Measurements from ENCODE around the gene RALGAPA2. TPM values are rescaled to one million over a fixed set of nuclear protein-coding genes. Genes with fewer than 3 reads are reported as not detected.
A peak's percentile ranks its signal among the peaks of the same experiment; 100 is the strongest.
"Not testable (repeated sequence)": the region's sequence is repeated elsewhere in the genome, so short reads cannot be mapped to it uniquely, and the experiment has no call there.

The RALGAPA2 gene
- total RNA-seq, 1 experiment from 2014 or later = 20.1 TPM

- DNase-seq (ENCODE audit: low spot score) = no peak
These were observed 343.0 kb downstream of the RALGAPA2 start for GRCh38 chr20:20369250-20370093.

- DNase-seq (ENCODE audit: low spot score) = no peak
These were observed 343.8 kb downstream of the RALGAPA2 start for GRCh38 chr20:20368418-20369249.

- DNase-seq (ENCODE audit: low spot score) = no peak
These were observed 344.6 kb downstream of the RALGAPA2 start, which contains the start of gene INSM1 for GRCh38 chr20:20367575-20368417. INSM1 (plus strand) TSS chr20:20368104; CDS start chr20:20368268, 164 bp downstream.

- DNase-seq (ENCODE audit: low spot score) = no peak
These were observed 345.4 kb downstream of the RALGAPA2 start for GRCh38 chr20:20366876-20367574.

GRCh38 chr20:20366551-20366875 is 345.9 kb downstream of the RALGAPA2 start:
- no peak for DNase-seq (ENCODE audit: low spot score)

- DNase-seq (ENCODE audit: low spot score) = no peak
These were observed 346.8 kb downstream of the RALGAPA2 start for GRCh38 chr20:20365480-20366161.

- DNase-seq (ENCODE audit: low spot score) = no peak
These were observed 347.6 kb downstream of the RALGAPA2 start for GRCh38 chr20:20364593-20365479.

- DNase-seq (ENCODE audit: low spot score) = no peak
These were observed 348.4 kb downstream of the RALGAPA2 start for GRCh38 chr20:20363799-20364592.

GRCh38 chr20:20363434-20363798 is 349.0 kb downstream of the RALGAPA2 start:
- no peak for DNase-seq (ENCODE audit: low spot score)

GRCh38 chr20:20362774-20363433 is 349.5 kb downstream of the RALGAPA2 start:
- DNase-seq (ENCODE audit: low spot score) = no peak

- DNase-seq (ENCODE audit: low spot score) = peak; percentile 78
These were observed 352.0 kb downstream of the RALGAPA2 start for GRCh38 chr20:20360464-20360863.

GRCh38 chr20:20359628-20360027 is 352.8 kb downstream of the RALGAPA2 start:
- DNase-seq (ENCODE audit: low spot score) = no peak

GRCh38 chr20:20358801-20359200 is 353.6 kb downstream of the RALGAPA2 start:
- DNase-seq (ENCODE audit: low spot score) = no peak

GRCh38 chr20:20355503-20355902 is 356.9 kb downstream of the RALGAPA2 start:
- not testable (repeated sequence) for DNase-seq (ENCODE audit: low spot score)

GRCh38 chr20:20353576-20353975 is 358.9 kb downstream of the RALGAPA2 start:
- no peak for DNase-seq (ENCODE audit: low spot score)

GRCh38 chr20:20344476-20344875 is 368.0 kb downstream of the RALGAPA2 start:
- no peak for DNase-seq (ENCODE audit: low spot score)

GRCh38 chr20:20343932-20344331 is 368.5 kb downstream of the RALGAPA2 start:
- no peak for DNase-seq (ENCODE audit: low spot score)
